Measurements from ENCODE around the gene RBM17.

DNA sequence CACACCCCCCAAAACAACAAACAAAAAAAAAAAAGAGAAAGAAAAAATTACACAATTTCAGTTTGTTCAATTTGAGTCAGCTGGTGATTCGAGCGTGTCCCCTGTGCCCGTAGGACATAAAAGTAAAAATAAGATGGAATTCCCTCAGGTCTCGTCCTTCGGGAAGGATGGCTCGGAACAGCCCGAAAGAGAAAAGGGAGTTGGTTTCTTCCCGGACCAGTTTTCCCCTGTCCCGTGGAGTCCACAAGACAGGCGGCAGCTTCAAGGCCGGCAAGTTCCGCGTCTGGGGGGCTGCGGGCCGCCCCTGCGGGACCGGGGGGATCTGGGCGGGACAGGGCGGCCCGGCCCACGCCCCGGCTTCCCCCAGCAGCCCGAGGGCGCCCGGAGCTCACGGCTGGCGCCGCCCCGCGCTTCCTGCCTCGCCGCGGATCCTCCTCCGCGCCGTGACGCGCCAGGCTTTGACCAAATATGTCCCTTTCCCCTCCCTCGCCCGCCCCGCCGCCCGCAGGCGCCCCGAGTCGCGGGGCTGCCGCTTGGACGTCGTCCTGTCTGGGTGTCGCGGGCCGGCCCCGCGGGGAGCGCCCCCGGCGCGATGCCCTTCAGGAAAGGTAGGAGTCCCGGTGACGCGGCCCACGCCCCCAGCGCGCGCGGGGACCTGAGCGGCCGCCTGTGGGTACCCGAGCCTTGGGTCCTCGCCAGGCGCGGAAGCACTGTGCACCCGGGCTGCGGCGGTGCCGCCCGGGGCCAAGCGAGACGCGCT, 55.8 kb downstream of the RBM17 start:
- TF ChIP-seq, protein P1, sequence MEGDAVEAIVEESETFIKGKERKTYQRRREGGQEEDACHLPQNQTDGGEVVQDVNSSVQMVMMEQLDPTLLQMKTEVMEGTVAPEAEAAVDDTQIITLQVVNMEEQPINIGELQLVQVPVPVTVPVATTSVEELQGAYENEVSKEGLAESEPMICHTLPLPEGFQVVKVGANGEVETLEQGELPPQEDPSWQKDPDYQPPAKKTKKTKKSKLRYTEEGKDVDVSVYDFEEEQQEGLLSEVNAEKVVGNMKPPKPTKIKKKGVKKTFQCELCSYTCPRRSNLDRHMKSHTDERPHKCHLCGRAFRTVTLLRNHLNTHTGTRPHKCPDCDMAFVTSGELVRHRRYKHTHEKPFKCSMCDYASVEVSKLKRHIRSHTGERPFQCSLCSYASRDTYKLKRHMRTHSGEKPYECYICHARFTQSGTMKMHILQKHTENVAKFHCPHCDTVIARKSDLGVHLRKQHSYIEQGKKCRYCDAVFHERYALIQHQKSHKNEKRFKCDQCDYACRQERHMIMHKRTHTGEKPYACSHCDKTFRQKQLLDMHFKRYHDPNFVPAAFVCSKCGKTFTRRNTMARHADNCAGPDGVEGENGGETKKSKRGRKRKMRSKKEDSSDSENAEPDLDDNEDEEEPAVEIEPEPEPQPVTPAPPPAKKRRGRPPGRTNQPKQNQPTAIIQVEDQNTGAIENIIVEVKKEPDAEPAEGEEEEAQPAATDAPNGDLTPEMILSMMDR (IDR thresholded peaks at IDR 0.05; ENCODE audit: low read depth, low read length, missing input control) = no peak
- TF ChIP-seq JUND (IDR thresholded peaks at IDR 0.05) (no peak), TAF1 (conservative IDR thresholded peaks at IDR 0.05) (no peak), RXRA (IDR thresholded peaks at IDR 0.05) (no peak), HNF4G (IDR thresholded peaks at IDR 0.05) (no peak)
